DOHH2 (cell line): ENCODE results near the gene ITLN1.

ENCODE experiments used
- EZH2phosphoT487 ChIP-seq: fragments of 200-600 bp; sonication (generic); IDR thresholded peaks from 2 replicates; pipeline ENCODE4 v1.6.1; 2017; ENCODE audit warnings: borderline replicate concordance, mild to moderate bottlenecking, antibody characterized with exemption, low read length, moderate library complexity, mixed read lengths
- TF ChIP-seq, protein P1 (sequence below): fragments of 200-600 bp; sonication (generic); IDR thresholded peaks from one replicate; pipeline ENCODE4 v1.5.1; 2014; ENCODE audit warnings: antibody characterized with exemption, mild to moderate bottlenecking, low read depth, low read length; ENCODE audit not compliant: poor library complexity, severe bottlenecking

DNA sequence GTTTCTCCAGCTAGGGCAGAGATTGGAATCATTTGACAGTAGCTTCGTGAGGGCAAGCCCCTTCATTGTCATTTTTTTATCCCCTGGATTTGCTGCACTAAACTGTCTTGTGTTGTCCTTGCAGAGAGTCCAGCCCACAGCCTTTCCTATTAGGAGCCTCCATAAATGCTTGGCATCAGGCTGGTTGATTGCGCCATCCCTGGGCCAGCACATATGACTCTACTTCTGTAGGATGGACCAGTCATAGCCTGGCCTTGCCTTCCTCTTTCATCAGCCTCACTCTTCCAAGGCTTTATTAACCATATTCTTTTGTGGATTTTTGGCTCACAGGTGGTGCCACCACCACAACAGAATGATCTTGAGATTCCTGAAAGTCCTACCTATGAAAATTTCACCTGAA is 57.6 kb downstream of the ITLN1 start:
- TF ChIP-seq, protein P1, sequence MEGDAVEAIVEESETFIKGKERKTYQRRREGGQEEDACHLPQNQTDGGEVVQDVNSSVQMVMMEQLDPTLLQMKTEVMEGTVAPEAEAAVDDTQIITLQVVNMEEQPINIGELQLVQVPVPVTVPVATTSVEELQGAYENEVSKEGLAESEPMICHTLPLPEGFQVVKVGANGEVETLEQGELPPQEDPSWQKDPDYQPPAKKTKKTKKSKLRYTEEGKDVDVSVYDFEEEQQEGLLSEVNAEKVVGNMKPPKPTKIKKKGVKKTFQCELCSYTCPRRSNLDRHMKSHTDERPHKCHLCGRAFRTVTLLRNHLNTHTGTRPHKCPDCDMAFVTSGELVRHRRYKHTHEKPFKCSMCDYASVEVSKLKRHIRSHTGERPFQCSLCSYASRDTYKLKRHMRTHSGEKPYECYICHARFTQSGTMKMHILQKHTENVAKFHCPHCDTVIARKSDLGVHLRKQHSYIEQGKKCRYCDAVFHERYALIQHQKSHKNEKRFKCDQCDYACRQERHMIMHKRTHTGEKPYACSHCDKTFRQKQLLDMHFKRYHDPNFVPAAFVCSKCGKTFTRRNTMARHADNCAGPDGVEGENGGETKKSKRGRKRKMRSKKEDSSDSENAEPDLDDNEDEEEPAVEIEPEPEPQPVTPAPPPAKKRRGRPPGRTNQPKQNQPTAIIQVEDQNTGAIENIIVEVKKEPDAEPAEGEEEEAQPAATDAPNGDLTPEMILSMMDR = no peak
- no peak for TF ChIP-seq EZH2phosphoT487
